ENCODE results near the gene KCNS3.

DNA sequence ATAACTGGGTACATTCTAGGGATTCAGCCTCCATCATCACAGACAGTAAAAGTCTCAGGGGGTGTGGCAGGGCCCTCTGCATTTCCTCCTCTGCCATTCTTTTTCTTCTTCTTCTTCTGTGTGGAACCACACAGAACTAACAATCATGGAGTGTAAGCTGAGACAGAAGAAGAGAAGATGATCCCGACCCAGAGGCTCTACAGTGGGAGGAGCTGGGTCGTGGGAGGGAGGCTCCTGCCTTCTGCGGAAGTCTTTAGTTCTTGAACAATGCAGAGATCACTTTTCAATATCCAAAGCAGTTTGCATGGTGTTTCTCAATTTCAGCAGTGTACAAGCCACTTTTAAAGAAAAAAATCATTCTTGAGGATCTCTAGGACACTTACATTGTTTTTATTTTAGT, 80.9 kb downstream of the KCNS3 start:
- no peak for TF ChIP-seq ZKSCAN8 (CRISPR knock-in tag; IDR thresholded peaks at IDR 0.05)
- TF ChIP-seq PHF21A (IDR thresholded peaks at IDR 0.05; ENCODE audit: borderline replicate concordance, low read depth) = no peak
- no peak for TF ChIP-seq MXI1 (IDR thresholded peaks at IDR 0.05; ENCODE audit: low read depth, low read length)
- TF ChIP-seq, protein P1, sequence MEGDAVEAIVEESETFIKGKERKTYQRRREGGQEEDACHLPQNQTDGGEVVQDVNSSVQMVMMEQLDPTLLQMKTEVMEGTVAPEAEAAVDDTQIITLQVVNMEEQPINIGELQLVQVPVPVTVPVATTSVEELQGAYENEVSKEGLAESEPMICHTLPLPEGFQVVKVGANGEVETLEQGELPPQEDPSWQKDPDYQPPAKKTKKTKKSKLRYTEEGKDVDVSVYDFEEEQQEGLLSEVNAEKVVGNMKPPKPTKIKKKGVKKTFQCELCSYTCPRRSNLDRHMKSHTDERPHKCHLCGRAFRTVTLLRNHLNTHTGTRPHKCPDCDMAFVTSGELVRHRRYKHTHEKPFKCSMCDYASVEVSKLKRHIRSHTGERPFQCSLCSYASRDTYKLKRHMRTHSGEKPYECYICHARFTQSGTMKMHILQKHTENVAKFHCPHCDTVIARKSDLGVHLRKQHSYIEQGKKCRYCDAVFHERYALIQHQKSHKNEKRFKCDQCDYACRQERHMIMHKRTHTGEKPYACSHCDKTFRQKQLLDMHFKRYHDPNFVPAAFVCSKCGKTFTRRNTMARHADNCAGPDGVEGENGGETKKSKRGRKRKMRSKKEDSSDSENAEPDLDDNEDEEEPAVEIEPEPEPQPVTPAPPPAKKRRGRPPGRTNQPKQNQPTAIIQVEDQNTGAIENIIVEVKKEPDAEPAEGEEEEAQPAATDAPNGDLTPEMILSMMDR (IDR thresholded peaks at IDR 0.05 in 2 of 3, conservative IDR thresholded peaks at IDR 0.05 in 1 of 3; ENCODE audit: insufficient read depth in 2 of 3, low read depth in 1 of 3, low read length in 3 of 3) = no peak
- TF ChIP-seq HDAC2 (IDR thresholded peaks at IDR 0.05) = no peak
- no peak for TF ChIP-seq ZFP36 (IDR thresholded peaks at IDR 0.05; ENCODE audit: low read depth, low read length, partially characterized antibody)
- no peak for TF ChIP-seq EGR1 (conservative IDR thresholded peaks at IDR 0.05)
